Neural cell (in vitro differentiated cells): Measurements from ENCODE around the gene IL17RB. TPM values are rescaled to one million over a fixed set of nuclear protein-coding genes. Genes with fewer than 3 reads are reported as not detected.

Experiments
- H2AFZ ChIP-seq: fragments of 200-600, 300-800 bp; sonication (generic), shearing (Covaris generic); 2 replicates; pipeline ENCODE4 v1.6.0; 2014; ENCODE audit warnings: low read depth, mild to moderate bottlenecking, antibody characterized with exemption, low read length, moderate library complexity
- H3F3A ChIP-seq: fragments of 200-600 bp; shearing (Covaris generic); 2 replicates; pipeline ENCODE4 v1.6.1; 2016; ENCODE audit warnings: mild to moderate bottlenecking, moderate library complexity, mixed read lengths, antibody characterized with exemption, low read length; ENCODE audit not compliant: insufficient read depth, poor library complexity, severe bottlenecking
- H3K27ac ChIP-seq: fragments of 200-600, 300-800 bp; sonication (generic), shearing (Covaris generic); 2 replicates; pipeline ENCODE4 v1.5.1; 2014; ENCODE audit warnings: mild to moderate bottlenecking, low read length, moderate library complexity
- H3K27me3 ChIP-seq: fragments of 300-800, 200-600 bp; sonication (generic), shearing (Covaris generic); 2 replicates; pipeline ENCODE4 v1.6.0; 2014; ENCODE audit warnings: mild to moderate bottlenecking, low read depth, low read length, moderate library complexity; ENCODE audit not compliant: insufficient read depth
- H3K36me3 ChIP-seq: fragments of 300-800, 200-600 bp; sonication (generic), shearing (Covaris generic); 2 replicates; pipeline ENCODE4 v1.5.1; 2014; ENCODE audit warnings: mild to moderate bottlenecking, antibody characterized with exemption, low read length, moderate library complexity; ENCODE audit not compliant: insufficient read depth
- H3K4me2 ChIP-seq: fragments of 300-800, 200-600 bp; sonication (generic), shearing (Covaris generic); 2 replicates; pipeline ENCODE4 v1.6.0; 2014; ENCODE audit warnings: mild to moderate bottlenecking, low read length
- H3K4me3 ChIP-seq: fragments of 300-800, 200-600 bp; sonication (generic), shearing (Covaris generic); 2 replicates; pipeline ENCODE4 v1.5.1; 2014; ENCODE audit warnings: mild to moderate bottlenecking, low read length, moderate library complexity
- H3K79me2 ChIP-seq: fragments of 200-600 bp; shearing (Covaris generic); replicated peaks from 2 replicates; pipeline ENCODE4 v1.6.0; 2014; ENCODE audit warnings: mild to moderate bottlenecking, low read length, moderate library complexity; ENCODE audit not compliant: insufficient read depth
- H3K9ac ChIP-seq: fragments of 300-800, 200-600 bp; sonication (generic), shearing (Covaris generic); 2 replicates; pipeline ENCODE4 v1.6.1; 2016; ENCODE audit warnings: mild to moderate bottlenecking, low read length, mixed read lengths
- H3K9me2 ChIP-seq: fragments of 200-600 bp; shearing (Covaris generic); 2 replicates; pipeline ENCODE4 v1.6.1; 2016; ENCODE audit warnings: mild to moderate bottlenecking, low read length, mixed read lengths; ENCODE audit not compliant: insufficient read depth
- H3K9me3 ChIP-seq: fragments of 200-600, 300-800 bp; sonication (generic), shearing (Covaris generic); 2 replicates; pipeline ENCODE4 v1.6.1; 2016; ENCODE audit warnings: mild to moderate bottlenecking, mixed run types, low read length, moderate library complexity, mixed read lengths
- H4K20me1 ChIP-seq: fragments of 200-600 bp; shearing (Covaris generic); 2 replicates; pipeline ENCODE4 v1.6.1; 2016; ENCODE audit warnings: mild to moderate bottlenecking, mixed run types; ENCODE audit not compliant: insufficient read depth
- CTCF ChIP-seq: fragments of 450-650 bp; IDR thresholded peaks from 2 replicates; pipeline ENCODE4 v1.5.1; 2014; ENCODE audit warnings: antibody characterized with exemption, mild to moderate bottlenecking, moderate library complexity; ENCODE audit not compliant: poor library complexity, severe bottlenecking
- EP300 ChIP-seq: fragments of 450-650 bp; conservative IDR thresholded peaks from 2 replicates; pipeline ENCODE4 v1.6.1; 2014; ENCODE audit warnings: antibody characterized with exemption, mild to moderate bottlenecking, moderate library complexity; ENCODE audit not compliant: poor library complexity, severe bottlenecking
- EZH2 ChIP-seq: fragments of 200-600, 300-800 bp; shearing (Covaris generic), sonication (generic); IDR thresholded peaks from 2 replicates; pipeline ENCODE4 v1.6.1; 2014; ENCODE audit warnings: antibody characterized with exemption, low read length, borderline replicate concordance, mild to moderate bottlenecking; ENCODE audit not compliant: insufficient read depth, poor library complexity, severe bottlenecking
- MXI1 ChIP-seq: fragments of 450-650 bp; conservative IDR thresholded peaks from 2 replicates; pipeline ENCODE4 v1.6.1; 2014; ENCODE audit warnings: antibody characterized with exemption, mild to moderate bottlenecking; ENCODE audit not compliant: poor library complexity, severe bottlenecking
- POLR2AphosphoS5 ChIP-seq: IDR thresholded peaks from 2 replicates; pipeline ENCODE4 v1.6.1; 2012
- RAD21 ChIP-seq: fragments of 450-650 bp; conservative IDR thresholded peaks from 2 replicates; pipeline ENCODE4 v1.6.1; 2014; ENCODE audit warnings: antibody characterized with exemption, mild to moderate bottlenecking, moderate library complexity
- REST ChIP-seq: IDR thresholded peaks from 2 replicates; pipeline ENCODE4 v1.6.1; 2012; ENCODE audit warnings: borderline replicate concordance
- SMC3 ChIP-seq: fragments of 450-650 bp; conservative IDR thresholded peaks from 2 replicates; pipeline ENCODE4 v1.6.1; 2014; ENCODE audit warnings: antibody characterized with exemption, mild to moderate bottlenecking, moderate library complexity; ENCODE audit not compliant: poor library complexity
- TAF1 ChIP-seq: IDR thresholded peaks from 2 replicates; pipeline ENCODE4 v1.6.1; 2012; ENCODE audit warnings: low read depth
- polyA plus RNA-seq: library from polyadenylated mRNA; depleted of rRNA; stranded (reverse); fragments of >200 nt; gene quantifications from 2 replicates; pipeline ENCODE4 v1.2.3, GENCODE V29; 2014

Gene IL17RB
- polyA plus RNA-seq, 1 donor from 2014 or later, result 0.83 TPM

- Histone ChIP-seq H3K9me2 (no peaks in the 10 kb centered on the region), H3K4me2 (no peak overlapping the region), H3F3A (no peaks in the 10 kb centered on the region), H4K20me1 (no peaks in the 10 kb centered on the region), H2AFZ (no peak overlapping the region), H3K4me3 (no peak overlapping the region), H3K27me3 (no peaks in the 10 kb centered on the region), H3K9me3 (no peaks in the 10 kb centered on the region), H3K36me3 (peaks cover 4% of the 10 kb centered on the region), H3K9ac (no peak overlapping the region), H3K79me2 (no peaks in the 10 kb centered on the region), H3K27ac (no peak overlapping the region)
- no peak for TF ChIP-seq POLR2AphosphoS5
Measured at GRCh38 chr3:53813229-53813628, 33.1 kb upstream of the IL17RB start.

- no peaks in the 10 kb centered on the region for H3K27me3 ChIP-seq
- no peak overlapping the region for H3K4me3 ChIP-seq
- no peak overlapping the region for H2AFZ ChIP-seq
- H3K36me3 ChIP-seq, result peaks cover 4% of the 10 kb centered on the region
- H3K9me3 ChIP-seq, result no peaks in the 10 kb centered on the region
- no peak overlapping the region for H3K27ac ChIP-seq
- H3K79me2 ChIP-seq, result no peaks in the 10 kb centered on the region
- H3F3A ChIP-seq, result no peaks in the 10 kb centered on the region
- H3K9me2 ChIP-seq, result no peaks in the 10 kb centered on the region
- H4K20me1 ChIP-seq, result no peaks in the 10 kb centered on the region
- no peak for TF ChIP-seq TAF1
- TF ChIP-seq MXI1, result no peak
- no peak for TF ChIP-seq POLR2AphosphoS5
- no peak for TF ChIP-seq REST
- no peak for TF ChIP-seq CTCF
- no peak for TF ChIP-seq EP300
- no peak for TF ChIP-seq SMC3
- TF ChIP-seq RAD21, result no peak
- TF ChIP-seq EZH2, result no peak
- H3K4me2 ChIP-seq, result no peak overlapping the region
- no peak overlapping the region for H3K9ac ChIP-seq
Measured at GRCh38 chr3:53813876-53814275, 32.5 kb upstream of the IL17RB start.

GRCh38 chr3:53815067-53815466 lies 31.3 kb upstream of the IL17RB start:
- no peak for TF ChIP-seq MXI1
- TF ChIP-seq POLR2AphosphoS5, result no peak
- no peak for TF ChIP-seq EP300
- TF ChIP-seq REST, result no peak
- Histone ChIP-seq H3K9ac (no peak overlapping the region), H2AFZ (no peak overlapping the region), H3F3A (no peaks in the 10 kb centered on the region), H3K4me3 (no peak overlapping the region), H3K36me3 (peaks cover 1% of the 10 kb centered on the region), H3K4me2 (no peak overlapping the region), H4K20me1 (no peaks in the 10 kb centered on the region), H3K9me3 (no peaks in the 10 kb centered on the region), H3K27me3 (no peaks in the 10 kb centered on the region), H3K79me2 (no peaks in the 10 kb centered on the region), H3K27ac (no peak overlapping the region), H3K9me2 (no peaks in the 10 kb centered on the region)
